ENCODE measurements around the gene PKP4.

DNA sequence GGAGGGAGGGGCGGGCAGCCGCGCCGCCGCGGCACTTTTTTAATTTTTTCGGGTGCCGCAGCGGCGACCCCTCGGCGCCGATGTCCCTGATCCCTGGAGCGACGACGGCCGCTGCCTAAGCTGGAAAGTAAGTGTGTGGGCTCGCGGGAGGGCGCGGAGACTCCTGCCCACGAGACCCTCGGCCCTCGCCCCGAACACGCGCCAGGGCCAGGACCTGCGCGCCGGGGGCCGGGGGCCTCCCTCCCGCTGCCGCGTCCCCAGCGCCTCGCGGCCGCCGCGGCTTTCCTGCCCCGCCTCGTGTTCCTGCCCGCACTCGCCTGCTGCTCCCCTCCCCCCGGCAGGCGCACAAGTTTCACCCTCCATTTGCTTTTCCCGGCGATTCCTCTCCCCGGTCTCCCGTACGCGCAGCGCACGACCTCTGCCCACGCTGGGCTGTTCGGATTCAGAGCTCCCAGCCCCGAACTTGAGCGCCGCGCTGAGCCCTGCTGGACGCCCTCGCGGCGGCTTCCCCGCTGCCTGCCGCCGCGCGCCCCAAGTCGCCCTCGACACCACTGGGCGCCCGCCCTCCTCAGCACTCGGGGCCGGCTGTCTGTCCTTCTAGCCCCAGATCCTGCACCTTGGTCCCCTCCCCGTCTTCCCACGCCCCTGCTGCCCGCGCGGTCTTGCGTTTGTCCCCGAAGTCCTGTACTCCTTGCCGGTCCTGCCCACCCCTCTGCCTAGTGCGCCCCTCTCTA lies 507 bp downstream of the PKP4 start:
- no peak for TF ChIP-seq EZH2 (IDR thresholded peaks at IDR 0.05; ENCODE audit: borderline replicate concordance, low read depth, low read length, severe bottlenecking)
- TF ChIP-seq, protein P1, sequence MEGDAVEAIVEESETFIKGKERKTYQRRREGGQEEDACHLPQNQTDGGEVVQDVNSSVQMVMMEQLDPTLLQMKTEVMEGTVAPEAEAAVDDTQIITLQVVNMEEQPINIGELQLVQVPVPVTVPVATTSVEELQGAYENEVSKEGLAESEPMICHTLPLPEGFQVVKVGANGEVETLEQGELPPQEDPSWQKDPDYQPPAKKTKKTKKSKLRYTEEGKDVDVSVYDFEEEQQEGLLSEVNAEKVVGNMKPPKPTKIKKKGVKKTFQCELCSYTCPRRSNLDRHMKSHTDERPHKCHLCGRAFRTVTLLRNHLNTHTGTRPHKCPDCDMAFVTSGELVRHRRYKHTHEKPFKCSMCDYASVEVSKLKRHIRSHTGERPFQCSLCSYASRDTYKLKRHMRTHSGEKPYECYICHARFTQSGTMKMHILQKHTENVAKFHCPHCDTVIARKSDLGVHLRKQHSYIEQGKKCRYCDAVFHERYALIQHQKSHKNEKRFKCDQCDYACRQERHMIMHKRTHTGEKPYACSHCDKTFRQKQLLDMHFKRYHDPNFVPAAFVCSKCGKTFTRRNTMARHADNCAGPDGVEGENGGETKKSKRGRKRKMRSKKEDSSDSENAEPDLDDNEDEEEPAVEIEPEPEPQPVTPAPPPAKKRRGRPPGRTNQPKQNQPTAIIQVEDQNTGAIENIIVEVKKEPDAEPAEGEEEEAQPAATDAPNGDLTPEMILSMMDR (IDR thresholded peaks at IDR 0.05; ENCODE audit: borderline replicate concordance, extremely low read depth, low read length, poor library complexity, severe bottlenecking) = no peak
